Inferior parietal cortex (tissue), 1 donor: ENCODE results near the gene CLEC4M.
"Not testable (repeated sequence)": the region's sequence is repeated elsewhere in the genome, so short reads cannot be mapped to it uniquely, and the experiment has no call there.

Experiments
- DNase-seq: peaks from one replicate; pipeline ENCODE4 v3.0.0-alpha.2; 2016; ENCODE audit errors: extremely low spot score

Gene CLEC4M

DNA sequence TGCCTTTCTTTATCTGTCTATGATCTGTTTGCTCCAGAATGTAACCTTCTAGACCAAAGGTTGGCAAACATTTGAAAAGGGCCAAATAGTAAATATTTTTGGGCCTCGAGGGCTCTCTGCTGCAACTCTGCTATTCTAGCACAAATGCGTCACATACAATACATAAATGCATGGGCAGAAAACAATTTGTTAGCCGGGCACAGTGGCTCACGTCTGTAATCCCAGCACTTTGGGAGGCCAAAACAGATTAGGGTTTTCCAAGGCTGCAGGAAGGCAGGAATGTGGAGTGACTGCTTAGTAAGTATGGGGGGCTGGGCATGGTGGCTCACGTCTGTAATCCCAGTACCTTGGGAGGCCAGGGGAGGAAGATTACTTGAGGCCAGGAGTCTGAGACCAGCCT lies 45.1 kb downstream of the CLEC4M start:
- no peak for DNase-seq

DNA sequence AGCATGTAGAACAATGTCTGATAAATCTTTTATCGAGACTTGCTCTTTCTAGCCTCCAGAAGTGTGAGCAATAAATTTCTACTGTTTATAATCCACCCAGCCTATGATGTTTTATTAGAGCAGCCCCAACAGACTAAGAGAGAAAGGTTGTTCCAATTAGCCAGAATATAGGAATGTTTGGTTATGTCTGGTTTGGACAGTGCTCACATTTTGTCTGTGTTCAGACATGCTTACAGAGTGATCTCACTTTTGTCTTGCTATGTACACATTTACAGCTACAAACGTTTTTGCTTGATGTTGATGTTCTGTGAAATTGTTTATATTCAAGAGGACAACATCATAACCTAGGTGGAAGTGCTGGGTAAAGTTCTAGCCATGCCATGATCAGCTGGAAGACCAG lies 48.9 kb downstream of the CLEC4M start:
- DNase-seq: no peak

DNA sequence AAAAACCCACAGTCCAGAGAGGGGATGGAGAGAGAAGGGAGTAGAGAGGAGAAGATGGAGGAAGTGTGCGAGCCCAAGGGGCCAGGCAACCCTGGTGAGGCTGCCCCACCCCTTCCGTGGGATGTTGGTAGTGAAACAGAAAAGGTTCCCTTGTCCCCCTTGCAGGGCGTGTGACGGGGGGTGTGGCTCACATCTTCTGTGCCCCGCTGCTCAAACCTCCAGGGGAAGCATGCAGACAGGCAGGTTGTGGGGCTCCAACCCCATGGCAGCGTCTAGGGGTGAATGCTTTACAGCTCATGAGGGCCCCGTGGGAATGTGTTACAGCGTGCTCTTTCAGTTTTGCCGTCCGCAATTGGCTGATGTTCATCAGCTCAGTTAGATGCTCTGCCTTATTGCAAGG lies 52.3 kb downstream of the CLEC4M start:
- DNase-seq: no peak

DNA sequence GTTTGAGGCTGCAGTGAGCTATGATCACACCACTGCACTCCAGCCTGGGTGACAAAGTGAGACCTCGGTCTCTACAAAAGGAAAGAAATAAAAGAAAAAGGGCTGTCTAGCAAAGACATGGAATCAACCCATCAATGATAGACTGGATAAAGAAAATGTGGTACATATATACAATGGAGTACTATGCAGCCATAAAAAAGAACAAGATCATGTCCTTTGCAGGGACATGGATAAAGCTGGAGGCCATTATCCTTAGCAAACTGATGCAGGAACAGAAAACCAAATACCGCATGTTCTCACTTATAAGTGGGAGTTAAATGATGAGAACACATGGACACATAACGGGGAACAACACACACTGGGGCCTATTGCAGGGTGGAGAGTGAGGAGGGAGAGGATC lies 53.0 kb downstream of the CLEC4M start:
- DNase-seq: not testable (repeated sequence)

DNA sequence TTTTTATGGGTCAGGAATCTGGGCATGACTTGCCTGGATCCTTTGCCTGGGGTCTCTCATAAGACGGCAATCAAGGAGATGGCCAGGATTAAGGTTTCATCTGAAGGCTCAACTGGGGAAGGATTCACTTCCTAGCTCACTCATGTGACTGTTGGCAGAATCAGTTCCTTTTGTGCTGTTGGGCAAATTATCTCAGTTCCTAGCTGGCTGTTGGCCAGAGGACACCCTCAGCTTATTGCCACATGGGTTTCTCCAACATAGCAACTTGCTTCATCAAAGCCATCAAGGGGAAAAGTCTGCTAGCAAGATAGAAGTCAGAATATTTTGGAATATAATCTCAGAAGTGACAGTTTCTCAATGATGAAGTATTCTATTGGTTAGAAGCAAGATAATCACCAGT lies 54.8 kb downstream of the CLEC4M start:
- DNase-seq: no peak

DNA sequence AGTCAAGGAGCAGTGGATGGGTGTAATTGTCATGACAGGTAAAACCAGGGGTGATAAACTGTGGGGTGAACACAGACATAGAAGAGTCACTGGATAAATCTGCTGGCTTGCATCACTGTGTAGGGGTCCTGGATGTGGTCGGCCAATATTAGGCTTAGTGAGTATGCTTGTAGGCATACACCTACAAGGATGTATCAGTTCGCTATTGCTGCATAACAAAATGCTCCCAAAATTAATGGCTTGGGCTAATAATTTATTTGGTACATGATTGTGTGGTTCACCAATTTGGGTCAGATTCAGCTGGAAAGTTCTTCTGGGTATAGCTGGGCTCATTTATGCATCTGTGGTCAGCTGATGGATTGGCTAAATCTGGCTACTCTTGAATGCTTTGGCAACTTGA lies 55.8 kb downstream of the CLEC4M start:
- DNase-seq: no peak
